Neuronal stem cell (in vitro differentiated cells): ENCODE measurements around the gene VWA3A.
"Not testable (repeated sequence)": the region's sequence is repeated elsewhere in the genome, so short reads cannot be mapped to it uniquely, and the experiment has no call there.

Source experiments
- DNase-seq: peaks from one replicate; pipeline ENCODE4 v3.0.0-alpha.2; 2013; ENCODE audit warnings: low spot score
- H2AFZ ChIP-seq: one replicate; pipeline ENCODE4 v1.6.1; 2013; ENCODE audit warnings: mild to moderate bottlenecking, low read length, inconsistent platforms
- H2AK5ac ChIP-seq: 2 replicates; pipeline ENCODE4 v1.6.1; 2013; ENCODE audit warnings: low read depth, mild to moderate bottlenecking, inconsistent platforms, low read length, moderate library complexity, mixed read lengths
- H2BK120ac ChIP-seq: 2 replicates; pipeline ENCODE4 v1.6.1; 2013; ENCODE audit warnings: low read depth, mild to moderate bottlenecking, inconsistent platforms, low read length, moderate library complexity, mixed read lengths
- H2BK12ac ChIP-seq: one replicate; pipeline ENCODE4 v1.6.1; 2013; ENCODE audit warnings: low read length, inconsistent platforms
- H2BK15ac ChIP-seq: 2 replicates; pipeline ENCODE4 v1.6.1; 2013; ENCODE audit warnings: mild to moderate bottlenecking, low read length, inconsistent platforms, mixed read lengths
- H2BK5ac ChIP-seq: one replicate; pipeline ENCODE4 v1.6.1; 2013; ENCODE audit warnings: inconsistent platforms, mild to moderate bottlenecking, low read length, moderate library complexity
- H3K14ac ChIP-seq: one replicate; pipeline ENCODE4 v1.6.1; 2013; ENCODE audit warnings: low read length, inconsistent platforms
- H3K18ac ChIP-seq: 2 replicates; pipeline ENCODE4 v1.6.1; 2013; ENCODE audit warnings: low read length, inconsistent platforms
- H3K23ac ChIP-seq: 2 replicates; pipeline ENCODE4 v1.6.1; 2013; ENCODE audit warnings: low read depth, mild to moderate bottlenecking, mixed read lengths, low read length, inconsistent platforms; ENCODE audit not compliant: poor library complexity
- H3K27ac ChIP-seq: replicated peaks from 3 replicates; pipeline ENCODE4 v1.5.1; 2013; ENCODE audit warnings: low read length, inconsistent platforms
- H3K27me3 ChIP-seq, 3 experiments: 2 replicates each; pipeline ENCODE4 v1.6.1; 2013; ENCODE audit warnings: low read length in 3 of 3, mild to moderate bottlenecking in 2 of 3, inconsistent platforms in 1 of 3, low read depth in 1 of 3, mixed read lengths in 1 of 3, moderate library complexity in 1 of 3; ENCODE audit not compliant: control insufficient read depth in 3 of 3, insufficient read depth in 3 of 3
- H3K36me3 ChIP-seq, 2 donors: replicated peaks in 1 of 2; 2 replicates each; pipeline ENCODE4 v1.6.1; 2013; ENCODE audit warnings: low read length in 2 of 2; ENCODE audit not compliant: control insufficient read depth in 2 of 2, insufficient read depth in 2 of 2
- H3K4ac ChIP-seq: 2 replicates; pipeline ENCODE4 v1.6.1; 2013; ENCODE audit warnings: inconsistent platforms, mild to moderate bottlenecking, low read length, moderate library complexity
- H3K4me1 ChIP-seq, 2 donors: 1 replicate in 1 of 2; 2 replicates in 1 of 2; pipeline ENCODE4 v1.6.1; 2013; ENCODE audit warnings: low read length in 2 of 2, low read depth in 1 of 2; ENCODE audit not compliant: control insufficient read depth in 2 of 2, insufficient read depth in 1 of 2
- H3K4me2 ChIP-seq: one replicate; pipeline ENCODE4 v1.6.1; 2013; ENCODE audit warnings: mild to moderate bottlenecking, low read length, inconsistent platforms; ENCODE audit not compliant: insufficient read depth, poor library complexity, severe bottlenecking
- H3K4me3 ChIP-seq, 2 donors: 2 replicates each; pipeline ENCODE4 v1.5.1; 2013; ENCODE audit warnings: low read length in 2 of 2, mild to moderate bottlenecking in 2 of 2, inconsistent platforms in 1 of 2, moderate library complexity in 1 of 2
- H3K79me1 ChIP-seq: one replicate; pipeline ENCODE4 v1.6.1; 2013; ENCODE audit warnings: low read depth, mild to moderate bottlenecking, inconsistent platforms, low read length, moderate library complexity
- H3K9ac ChIP-seq: one replicate; pipeline ENCODE4 v1.6.1; 2013; ENCODE audit warnings: mild to moderate bottlenecking, low read depth, low read length, inconsistent platforms; ENCODE audit not compliant: poor library complexity
- H3K9me3 ChIP-seq, 2 donors: replicated peaks in 1 of 2; 2 replicates each; pipeline versions ENCODE3 to v1.6.1; 2013; ENCODE audit warnings: low read length in 2 of 2, mild to moderate bottlenecking in 2 of 2, inconsistent platforms in 1 of 2, low read depth in 1 of 2, mixed read lengths in 1 of 2, moderate library complexity in 1 of 2; ENCODE audit not compliant: control insufficient read depth in 2 of 2, insufficient read depth in 1 of 2
- H4K8ac ChIP-seq: one replicate; pipeline ENCODE4 v1.6.1; 2013; ENCODE audit warnings: low read depth, mild to moderate bottlenecking, inconsistent platforms, low read length, moderate library complexity
- H4K91ac ChIP-seq: one replicate; pipeline ENCODE4 v1.6.1; 2013; ENCODE audit warnings: low read length, low read depth, mild to moderate bottlenecking, inconsistent platforms; ENCODE audit not compliant: poor library complexity
- WGBS, 2 donors: extraction: QIAGEN DNeasy Blood & Tissue Kit; methylation state at CpG; one replicate each; pipeline ENCODE4 v1.1.7; 2013; ENCODE audit warnings: missing lambda C conversion rate in 2 of 2, mixed read lengths in 1 of 2; ENCODE audit not compliant: insufficient read length in 2 of 2, insufficient replicate concordance in 1 of 2; ENCODE audit errors: extremely low coverage in 2 of 2; 5-methylcytosine and 5-hydroxymethylcytosine counted together

The VWA3A gene

DNA sequence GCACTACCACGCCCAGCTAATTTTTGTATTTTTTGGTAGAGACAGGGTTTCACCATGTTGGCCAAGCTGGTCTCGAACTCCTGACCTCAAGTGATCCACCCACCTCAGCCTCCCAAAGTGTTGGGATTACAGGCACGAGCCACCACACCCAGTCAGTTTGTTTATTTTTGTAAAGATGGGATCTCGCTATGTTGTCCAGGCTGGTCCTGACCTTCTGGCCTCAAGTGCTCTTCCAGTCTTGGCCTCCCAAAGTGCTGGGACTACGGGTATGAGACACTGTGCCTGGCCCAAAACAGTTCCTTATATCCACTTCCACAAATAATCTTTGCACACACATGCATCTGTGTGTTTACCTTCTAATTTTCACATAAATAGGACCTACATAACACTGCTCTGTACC is 19.3 kb downstream of the VWA3A start:
- not testable (repeated sequence) for H4K8ac ChIP-seq, DNase-seq, H3K14ac ChIP-seq, H3K4ac ChIP-seq, H3K4me3 ChIP-seq, H3K4me1 ChIP-seq, H3K9ac ChIP-seq, H2AFZ ChIP-seq, H3K79me1 ChIP-seq, H3K9me3 ChIP-seq, H3K18ac ChIP-seq, H3K36me3 ChIP-seq, H3K27ac ChIP-seq, H3K23ac ChIP-seq, H2AK5ac ChIP-seq, H2BK5ac ChIP-seq, H4K91ac ChIP-seq, H2BK15ac ChIP-seq, H3K4me2 ChIP-seq, H2BK120ac ChIP-seq, H2BK12ac ChIP-seq
- H3K27me3 ChIP-seq, result peaks cover 0 to 18% (median 0%) of the 10 kb centered on the region in 3 experiments
- WGBS, 2 donors, result no CpG with 5 or more reads among the region's 5 CpGs

DNA sequence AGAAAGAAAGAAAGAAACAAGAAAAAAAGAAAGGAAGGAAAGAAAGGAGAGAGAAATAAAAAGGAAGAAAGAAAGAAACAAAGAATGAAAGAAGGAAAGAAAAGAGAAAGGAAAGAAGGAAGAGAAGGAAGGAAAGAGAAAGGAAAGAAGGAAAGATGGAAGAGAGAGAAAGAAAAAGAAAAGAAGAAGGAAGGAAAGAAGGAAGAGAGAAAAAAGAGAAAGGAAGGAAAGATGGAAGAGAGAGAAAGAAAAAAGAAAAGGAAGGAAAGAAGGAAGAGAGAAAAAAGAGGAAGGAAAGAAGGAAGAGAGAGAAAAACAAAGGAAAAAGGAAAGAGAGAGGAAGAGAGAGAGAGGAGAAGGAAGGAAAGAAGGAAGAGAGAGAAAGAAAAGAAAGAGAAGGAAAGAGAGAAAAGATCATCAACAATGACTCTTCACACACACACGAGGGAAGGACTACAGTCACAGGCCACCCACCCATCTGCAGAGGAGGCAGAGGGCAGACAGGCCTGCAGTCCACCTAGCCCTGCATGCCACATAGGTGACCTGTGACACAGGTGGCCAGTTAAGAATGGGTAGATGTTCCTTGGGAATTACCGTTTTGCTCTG is 23.9 kb downstream of the VWA3A start:
- H3K4ac ChIP-seq, result no peak overlapping the region
- no peaks in the 10 kb centered on the region for H3K36me3 ChIP-seq
- no peak overlapping the region for H3K9ac ChIP-seq
- no peak overlapping the region for H2BK5ac ChIP-seq
- H3K27ac ChIP-seq, result no peak overlapping the region
- no peak overlapping the region for H2AFZ ChIP-seq
- no peaks in the 10 kb centered on the region for H3K79me1 ChIP-seq
- no peak overlapping the region for H2BK120ac ChIP-seq
- H2AK5ac ChIP-seq, result no peak overlapping the region
- H3K23ac ChIP-seq, result no peak overlapping the region
- H2BK12ac ChIP-seq, result no peak overlapping the region
- H4K91ac ChIP-seq, result no peak overlapping the region
- no peak overlapping the region for H3K4me2 ChIP-seq
- H3K4me1 ChIP-seq, result no peaks in the 10 kb centered on the region
- no peak overlapping the region for H3K18ac ChIP-seq
- no peak overlapping the region for H4K8ac ChIP-seq
- no CpG with 5 or more reads among the region's 2 CpGs for WGBS, 2 donors
- H3K4me3 ChIP-seq, result no peak overlapping the region
- DNase-seq, result no peak
- H2BK15ac ChIP-seq, result no peak overlapping the region
- no peaks in the 10 kb centered on the region for H3K9me3 ChIP-seq
- H3K14ac ChIP-seq, result peak overlapping the region; percentile 71
- H3K27me3 ChIP-seq, result no peaks in the 10 kb centered on the region

DNA sequence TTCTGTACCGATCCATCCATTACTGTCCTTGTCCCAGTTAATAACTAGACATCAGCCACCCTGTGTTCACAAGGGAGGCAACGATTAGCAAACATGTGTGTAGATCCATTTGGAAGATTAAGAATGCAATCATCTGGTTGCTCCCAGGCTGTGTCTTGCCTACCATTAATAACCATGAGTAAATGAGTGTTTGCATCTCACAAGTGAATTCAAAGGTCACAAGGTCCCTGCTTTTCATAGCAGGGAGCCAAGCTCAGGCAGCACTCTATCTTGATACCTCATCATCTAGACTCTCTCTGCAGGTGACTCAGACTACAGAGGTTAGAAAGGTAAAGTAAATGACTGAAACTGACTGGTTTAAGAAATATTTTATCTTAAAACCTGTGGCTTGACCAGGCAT is 25.3 kb downstream of the VWA3A start:
- DNase-seq, result no peak
- H3K9ac ChIP-seq, result no peak overlapping the region
- no CpG with 5 or more reads among the region's 2 CpGs for WGBS, 2 donors

GRCh38 chr16:22120440-22120839 is 28.1 kb downstream of the VWA3A start:
- Histone ChIP-seq H3K4me2 (no peak overlapping the region), H3K79me1 (no peaks in the 10 kb centered on the region), H2BK12ac (no peak overlapping the region), H2AK5ac (no peak overlapping the region), H3K27me3 (no peaks in the 10 kb centered on the region), H3K36me3 (no peaks in the 10 kb centered on the region), H4K91ac (no peak overlapping the region), H3K4ac (no peak overlapping the region), H3K4me3 (no peak overlapping the region), H3K18ac (no peak overlapping the region), H3K4me1 (no peaks in the 10 kb centered on the region), H3K9ac (no peak overlapping the region), H2AFZ (no peak overlapping the region), H3K14ac (no peak overlapping the region), H2BK5ac (no peak overlapping the region), H2BK15ac (no peak overlapping the region), H3K27ac (no peak overlapping the region), H3K23ac (no peak overlapping the region), H3K9me3 (no peaks in the 10 kb centered on the region), H4K8ac (no peak overlapping the region), H2BK120ac (no peak overlapping the region)
- DNase-seq, result no peak
- WGBS, 2 donors, result no CpG with 5 or more reads among the region's 3 CpGs

More for the DNA sequence above, 25.3 kb downstream of the VWA3A start:
- Histone ChIP-seq H3K4me1 (no peaks in the 10 kb centered on the region), H3K14ac (no peak overlapping the region), H4K8ac (no peak overlapping the region), H2BK120ac (no peak overlapping the region), H3K4me2 (no peak overlapping the region), H4K91ac (no peak overlapping the region), H3K4me3 (no peak overlapping the region), H3K27me3 (no peaks in the 10 kb centered on the region), H3K79me1 (no peaks in the 10 kb centered on the region), H3K4ac (no peak overlapping the region), H3K18ac (no peak overlapping the region), H2AFZ (no peak overlapping the region), H2BK12ac (no peak overlapping the region), H2BK15ac (no peak overlapping the region), H3K27ac (no peak overlapping the region), H3K9me3 (no peaks in the 10 kb centered on the region), H3K36me3 (no peaks in the 10 kb centered on the region), H3K23ac (no peak overlapping the region), H2BK5ac (no peak overlapping the region), H2AK5ac (no peak overlapping the region)
